Caco-2 (cell line): ENCODE results near the gene GPR17. TPM values are rescaled to one million over a fixed set of nuclear protein-coding genes. Genes with fewer than 3 reads are reported as not detected.

Source experiments
- BruUV-seq: library from RNA; stranded (reverse); fragments of 400-500 nt; replicated peaks from 2 replicates; lab custom pipeline; 2021; lab: Mats Ljungman, UMichigan
- CTCF ChIA-PET: fragments of 300-600 bp; sonication (Branson Sonifier 250); formaldehyde crosslinking; loops from one replicate; lab custom pipeline; 2022; ENCODE audit warnings: antibody characterized with exemption; lab: Charles Lee
- POLR2A ChIA-PET: fragments of 300-600 bp; sonication (Branson Sonifier 250); formaldehyde crosslinking; loops from one replicate; lab custom pipeline; 2022; ENCODE audit warnings: antibody characterized with exemption; lab: Charles Lee
- DNase-seq, 2 experiments: peaks; one replicate each; pipeline versions ENCODE4 v3.0.0 to v3.0.0-alpha.2; 2020 to 2022
- H3K27me3 ChIP-seq: replicated peaks from 2 replicates; pipeline ENCODE4 v1.6.0; 2011; ENCODE audit warnings: low read length; ENCODE audit not compliant: control insufficient read depth, insufficient read depth
- H3K36me3 ChIP-seq: 2 replicates; pipeline ENCODE4 v1.5.1; 2011; ENCODE audit warnings: low read length; ENCODE audit not compliant: control insufficient read depth, insufficient read depth
- H3K4me1 ChIP-seq: fragments of 250-450 bp; sonication (Bioruptor Pico); 2 replicates; pipeline ENCODE4 v1.5.1; 2020; ENCODE audit warnings: mild to moderate bottlenecking
- H3K4me3 ChIP-seq: 2 replicates; pipeline ENCODE4 v1.5.1; 2011; ENCODE audit warnings: low read depth, mild to moderate bottlenecking, control low read depth, low read length
- H3K9me3 ChIP-seq: fragments of 250-450 bp; sonication (Bioruptor Pico); 2 replicates; pipeline ENCODE4 v1.5.1; 2020; ENCODE audit warnings: mild to moderate bottlenecking, moderate library complexity
- H3K27ac Mint-ChIP-seq: one replicate; pipeline ENCODE4 v1.8.0; 2022; ENCODE audit warnings: mixed read lengths; ENCODE audit not compliant: unreplicated experiment
- H3K27me3 Mint-ChIP-seq: one replicate; pipeline ENCODE4 v1.8.0; 2022; ENCODE audit warnings: mixed read lengths; ENCODE audit not compliant: insufficient read depth, unreplicated experiment
- H3K36me3 Mint-ChIP-seq: one replicate; pipeline ENCODE4 v1.8.0; 2022; ENCODE audit warnings: mild to moderate bottlenecking, mixed read lengths; ENCODE audit not compliant: insufficient read depth, unreplicated experiment
- H3K4me1 Mint-ChIP-seq: one replicate; pipeline ENCODE4 v1.8.0; 2022; ENCODE audit warnings: low read depth, mixed read lengths; ENCODE audit not compliant: unreplicated experiment
- H3K4me3 Mint-ChIP-seq: one replicate; pipeline ENCODE4 v1.8.0; 2022; ENCODE audit warnings: mild to moderate bottlenecking, moderate library complexity, mixed read lengths; ENCODE audit not compliant: unreplicated experiment
- H3K9me3 Mint-ChIP-seq: one replicate; pipeline ENCODE4 v1.8.0; 2022; ENCODE audit warnings: mixed read lengths; ENCODE audit not compliant: unreplicated experiment
- CTCF ChIP-seq, 2 experiments: fragments of 200-600 bp in 1 of 2; IDR thresholded peaks; 1 replicate in 1 of 2; 2 replicates in 1 of 2; pipeline versions ENCODE4 v1.5.1 to v1.8.0; 2011 to 2022; ENCODE audit warnings: antibody characterized with exemption in 1 of 2, control low read depth in 1 of 2, inconsistent platforms in 1 of 2, low read depth in 1 of 2, low read length in 1 of 2, mild to moderate bottlenecking in 1 of 2, moderate library complexity in 1 of 2; ENCODE audit not compliant: insufficient read depth in 1 of 2, severe bottlenecking in 1 of 2, unreplicated experiment in 1 of 2
- intact Hi-C: fragments of 100-400 bp; cut with micrococcal nuclease; formaldehyde crosslinking; loops from one replicate; pipeline ENCODE4 v1.10.0; 2022; ENCODE audit not compliant: unreplicated experiment
- total RNA-seq: library from RNA; stranded (reverse); gene quantifications from 2 replicates; pipeline ENCODE4 v1.2.3, GENCODE V29; 2022

GPR17 gene
- total RNA-seq, 1 experiment from 2014 or later: not detected

GRCh38 chr2:127671557-127672302 is 25.8 kb downstream of the GPR17 start:
- no peak overlapping the region for H3K4me3 ChIP-seq
- Mint-ChIP-seq H3K4me1 (no peaks in the 10 kb centered on the region), H3K9me3 (no peaks in the 10 kb centered on the region), H3K27ac (no peak overlapping the region), H3K36me3 (no peaks in the 10 kb centered on the region), H3K27me3 (peaks cover 2% of the 10 kb centered on the region), H3K4me3 (no peak overlapping the region)
- H3K9me3 ChIP-seq: 0 out of 2 replicates have a peak, but pooled peaks cover 8% of the 10 kb centered on the region
- ChIA-PET CTCF (interaction anchor here (0.8 kb wide), 1 partner anchor 29 kb away, joined by 3 read pairs; no protein-coding TSS in a partner anchor), POLR2A (no interaction called here)
- H3K4me1 ChIP-seq: peaks cover 6% of the 10 kb centered on the region; the same call in 1 of the 2 replicates
- H3K27me3 ChIP-seq: peaks cover under 1% of the 10 kb centered on the region; the same call in 1 of the 2 replicates
- no peak for DNase-seq
- no peaks in the 10 kb centered on the region for H3K36me3 ChIP-seq
- BruUV-seq: no TSS peak
- intact Hi-C loops: no loop called here
- TF ChIP-seq CTCF (IDR thresholded peaks at IDR 0.05; ENCODE audit: insufficient read depth in 1 of 2, low read depth in 1 of 2, low read length in 1 of 2, severe bottlenecking in 1 of 2, unreplicated experiment in 1 of 2): no peak

GRCh38 chr2:127672341-127673224 is 26.6 kb downstream of the GPR17 start:
- H3K4me1 ChIP-seq: peaks cover 6% of the 10 kb centered on the region; the same call in 1 of the 2 replicates
- no peak overlapping the region for H3K4me3 ChIP-seq
- ChIA-PET CTCF (interaction anchor here (0.8 kb wide), 1 partner anchor 28 kb away, joined by 3 read pairs; no protein-coding TSS in a partner anchor), POLR2A (no interaction called here)
- H3K27me3 Mint-ChIP-seq: peaks cover 8% of the 10 kb centered on the region
- H3K36me3 ChIP-seq: no peaks in the 10 kb centered on the region
- no peaks in the 10 kb centered on the region for H3K36me3 Mint-ChIP-seq
- no peaks in the 10 kb centered on the region for H3K9me3 Mint-ChIP-seq
- intact Hi-C loops: no loop called here
- TF ChIP-seq CTCF (IDR thresholded peaks at IDR 0.05; ENCODE audit: insufficient read depth in 1 of 2, low read depth in 1 of 2, low read length in 1 of 2, severe bottlenecking in 1 of 2, unreplicated experiment in 1 of 2): no peak
- H3K27me3 ChIP-seq: peaks cover 1% of the 10 kb centered on the region; the same call in 1 of the 2 replicates
- peak overlapping the region; percentile 20 for H3K27ac Mint-ChIP-seq
- BruUV-seq: no TSS peak
- no peaks in the 10 kb centered on the region for H3K4me1 Mint-ChIP-seq
- no peak overlapping the region for H3K4me3 Mint-ChIP-seq
- 0 out of 2 replicates have a peak, but pooled peaks cover 8% of the 10 kb centered on the region for H3K9me3 ChIP-seq
- no peak for DNase-seq
